ENCODE results near the gene NRIP1.
"Not testable (repeated sequence)": the region's sequence is repeated elsewhere in the genome, so short reads cannot be mapped to it uniquely, and the experiment has no call there.

Gene NRIP1

GRCh38 chr21:14981246-14981645 lies 83.6 kb downstream of the NRIP1 start:
- DNase-seq = no peak

GRCh38 chr21:14979264-14979663 lies 85.5 kb downstream of the NRIP1 start:
- DNase-seq = no peak

GRCh38 chr21:14977814-14978213 lies 87.0 kb downstream of the NRIP1 start:
- no peak for DNase-seq

GRCh38 chr21:14975136-14975919 lies 89.5 kb downstream of the NRIP1 start:
- no peak for DNase-seq

GRCh38 chr21:14972678-14973077 lies 92.1 kb downstream of the NRIP1 start:
- DNase-seq = no peak

- DNase-seq = no peak
Measured at GRCh38 chr21:14968821-14969220, 96.0 kb downstream of the NRIP1 start.

- no peak for DNase-seq
Measured at GRCh38 chr21:14968029-14968428, 96.8 kb downstream of the NRIP1 start.

GRCh38 chr21:14964621-14965020 lies 100.2 kb downstream of the NRIP1 start:
- DNase-seq = no peak

- no peak for DNase-seq
Measured at GRCh38 chr21:14962217-14962616, 102.6 kb downstream of the NRIP1 start.

GRCh38 chr21:14961502-14961901 lies 103.3 kb downstream of the NRIP1 start:
- no peak for DNase-seq

GRCh38 chr21:14959343-14959742 lies 105.5 kb downstream of the NRIP1 start:
- no peak for DNase-seq

- DNase-seq = no peak
Measured at GRCh38 chr21:14957836-14958235, 107.0 kb downstream of the NRIP1 start.

GRCh38 chr21:14956807-14957206 lies 108.0 kb downstream of the NRIP1 start:
- DNase-seq = no peak

- DNase-seq = no peak
Measured at GRCh38 chr21:14955936-14956520, 108.8 kb downstream of the NRIP1 start.

GRCh38 chr21:14952916-14953315 lies 111.9 kb downstream of the NRIP1 start:
- DNase-seq = no peak

GRCh38 chr21:14949603-14950002 lies 115.2 kb downstream of the NRIP1 start:
- no peak for DNase-seq

GRCh38 chr21:14947613-14948160 lies 117.1 kb downstream of the NRIP1 start:
- DNase-seq = no peak

GRCh38 chr21:14945176-14945575 lies 119.6 kb downstream of the NRIP1 start:
- DNase-seq = no peak

GRCh38 chr21:14943616-14944015 lies 121.2 kb downstream of the NRIP1 start:
- no peak for DNase-seq

GRCh38 chr21:14942801-14943490 lies 121.9 kb downstream of the NRIP1 start:
- no peak for DNase-seq

GRCh38 chr21:14927324-14927723 lies 137.5 kb downstream of the NRIP1 start:
- DNase-seq = not testable (repeated sequence)

- no peak for DNase-seq
Measured at GRCh38 chr21:14926186-14926585, 138.6 kb downstream of the NRIP1 start.

Data from hypothalamus (tissue), 51 donors.